D721Med (cell line): ENCODE results near the gene EPHA8.

Experiments
- DNase-seq: peaks from one replicate; pipeline ENCODE4 v3.0.0; 2011; ENCODE audit warnings: low spot score; ENCODE audit not compliant: insufficient read length
- FAIRE-seq: peaks from 2 replicates; lab custom pipeline; 2011; peaks lifted over from hg19 to GRCh38; lab: Jason Lieb, UNC
- TF ChIP-seq, protein P1 (sequence below): IDR thresholded peaks from 2 replicates; pipeline ENCODE4 v1.5.1; 2012; ENCODE audit warnings: mild to moderate bottlenecking, control low read depth; ENCODE audit not compliant: insufficient read depth; ENCODE audit errors: missing control alignments

EPHA8 gene

DNA sequence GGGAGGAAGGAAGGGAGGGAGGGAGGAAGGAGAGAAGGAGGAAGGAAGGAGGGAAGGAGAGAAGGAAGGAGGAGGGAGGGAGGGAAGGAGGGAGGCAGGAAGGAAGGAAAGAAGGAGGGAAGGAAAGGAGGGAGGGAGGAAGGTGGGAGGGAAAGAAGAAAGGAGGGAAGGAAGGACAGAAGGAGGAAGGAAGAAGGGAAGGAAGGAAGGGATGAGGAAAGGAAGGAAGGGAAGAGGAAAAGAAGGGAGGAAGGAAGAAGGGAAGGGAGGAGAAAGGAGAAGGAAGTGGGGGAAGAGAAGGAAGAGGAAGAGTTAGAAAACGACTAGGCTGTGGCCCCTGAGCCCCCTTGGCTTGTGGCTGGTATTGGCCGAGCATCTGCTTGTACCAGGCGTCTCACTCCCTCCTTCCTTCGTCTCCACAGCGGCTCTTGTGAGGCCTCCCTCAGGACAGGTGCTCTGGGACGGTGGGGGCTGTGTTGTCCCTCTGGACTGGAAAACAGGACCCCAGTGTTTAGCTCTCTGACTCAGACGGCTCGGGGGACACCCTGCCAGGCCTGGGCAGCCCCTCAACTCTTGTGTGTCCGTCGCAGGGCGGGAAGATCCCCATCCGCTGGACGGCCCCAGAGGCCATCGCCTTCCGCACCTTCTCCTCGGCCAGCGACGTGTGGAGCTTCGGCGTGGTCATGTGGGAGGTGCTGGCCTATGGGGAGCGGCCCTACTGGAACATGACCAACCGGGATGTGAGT lies 37.0 kb downstream of the EPHA8 start:
- DNase-seq (no peak), FAIRE-seq (no peak)
- TF ChIP-seq, protein P1, sequence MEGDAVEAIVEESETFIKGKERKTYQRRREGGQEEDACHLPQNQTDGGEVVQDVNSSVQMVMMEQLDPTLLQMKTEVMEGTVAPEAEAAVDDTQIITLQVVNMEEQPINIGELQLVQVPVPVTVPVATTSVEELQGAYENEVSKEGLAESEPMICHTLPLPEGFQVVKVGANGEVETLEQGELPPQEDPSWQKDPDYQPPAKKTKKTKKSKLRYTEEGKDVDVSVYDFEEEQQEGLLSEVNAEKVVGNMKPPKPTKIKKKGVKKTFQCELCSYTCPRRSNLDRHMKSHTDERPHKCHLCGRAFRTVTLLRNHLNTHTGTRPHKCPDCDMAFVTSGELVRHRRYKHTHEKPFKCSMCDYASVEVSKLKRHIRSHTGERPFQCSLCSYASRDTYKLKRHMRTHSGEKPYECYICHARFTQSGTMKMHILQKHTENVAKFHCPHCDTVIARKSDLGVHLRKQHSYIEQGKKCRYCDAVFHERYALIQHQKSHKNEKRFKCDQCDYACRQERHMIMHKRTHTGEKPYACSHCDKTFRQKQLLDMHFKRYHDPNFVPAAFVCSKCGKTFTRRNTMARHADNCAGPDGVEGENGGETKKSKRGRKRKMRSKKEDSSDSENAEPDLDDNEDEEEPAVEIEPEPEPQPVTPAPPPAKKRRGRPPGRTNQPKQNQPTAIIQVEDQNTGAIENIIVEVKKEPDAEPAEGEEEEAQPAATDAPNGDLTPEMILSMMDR, result no peak

DNA sequence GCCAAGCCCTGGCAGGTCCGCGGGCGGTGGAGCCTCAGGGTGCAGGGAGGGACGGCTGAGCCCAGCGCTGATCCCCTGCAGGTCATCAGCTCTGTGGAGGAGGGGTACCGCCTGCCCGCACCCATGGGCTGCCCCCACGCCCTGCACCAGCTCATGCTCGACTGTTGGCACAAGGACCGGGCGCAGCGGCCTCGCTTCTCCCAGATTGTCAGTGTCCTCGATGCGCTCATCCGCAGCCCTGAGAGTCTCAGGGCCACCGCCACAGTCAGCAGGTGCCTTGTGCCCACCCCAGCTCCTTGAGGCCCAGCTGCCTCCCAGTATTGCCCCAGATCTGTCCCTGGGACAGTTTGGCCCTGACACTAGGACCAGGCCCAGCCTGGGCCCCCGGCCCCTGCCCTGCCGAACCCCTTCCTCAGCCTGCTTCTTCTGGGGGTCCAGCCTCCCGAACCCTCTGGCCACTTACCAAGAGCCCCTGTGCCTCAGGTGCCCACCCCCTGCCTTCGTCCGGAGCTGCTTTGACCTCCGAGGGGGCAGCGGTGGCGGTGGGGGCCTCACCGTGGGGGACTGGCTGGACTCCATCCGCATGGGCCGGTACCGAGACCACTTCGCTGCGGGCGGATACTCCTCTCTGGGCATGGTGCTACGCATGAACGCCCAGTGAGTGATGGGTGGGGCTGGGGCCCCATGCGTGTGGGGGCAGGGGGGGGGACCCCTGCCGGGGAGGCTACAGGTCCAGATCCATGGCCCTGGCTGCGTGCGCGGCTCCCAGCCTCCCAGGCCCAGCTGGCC lies 37.7 kb downstream of the EPHA8 start:
- no peak for DNase-seq
- TF ChIP-seq, protein P1, result no peak
- no peak for FAIRE-seq

DNA sequence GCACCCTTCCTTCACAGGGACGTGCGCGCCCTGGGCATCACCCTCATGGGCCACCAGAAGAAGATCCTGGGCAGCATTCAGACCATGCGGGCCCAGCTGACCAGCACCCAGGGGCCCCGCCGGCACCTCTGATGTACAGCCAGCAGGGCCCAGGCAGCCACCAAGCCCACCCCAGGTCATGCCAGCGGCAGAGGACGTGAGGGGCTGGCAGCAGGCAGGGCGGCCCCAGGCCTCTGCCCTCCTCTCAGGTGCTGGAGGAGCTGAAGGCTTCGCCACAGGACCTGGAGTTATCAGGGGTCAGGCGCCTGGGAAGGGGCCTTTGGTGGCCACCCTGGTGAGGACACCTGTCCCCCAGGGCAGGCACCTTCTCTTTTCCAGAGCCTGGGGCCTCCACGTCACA lies 38.3 kb downstream of the EPHA8 start:
- TF ChIP-seq, protein P1, result no peak
- FAIRE-seq, result no peak
- no peak for DNase-seq

DNA sequence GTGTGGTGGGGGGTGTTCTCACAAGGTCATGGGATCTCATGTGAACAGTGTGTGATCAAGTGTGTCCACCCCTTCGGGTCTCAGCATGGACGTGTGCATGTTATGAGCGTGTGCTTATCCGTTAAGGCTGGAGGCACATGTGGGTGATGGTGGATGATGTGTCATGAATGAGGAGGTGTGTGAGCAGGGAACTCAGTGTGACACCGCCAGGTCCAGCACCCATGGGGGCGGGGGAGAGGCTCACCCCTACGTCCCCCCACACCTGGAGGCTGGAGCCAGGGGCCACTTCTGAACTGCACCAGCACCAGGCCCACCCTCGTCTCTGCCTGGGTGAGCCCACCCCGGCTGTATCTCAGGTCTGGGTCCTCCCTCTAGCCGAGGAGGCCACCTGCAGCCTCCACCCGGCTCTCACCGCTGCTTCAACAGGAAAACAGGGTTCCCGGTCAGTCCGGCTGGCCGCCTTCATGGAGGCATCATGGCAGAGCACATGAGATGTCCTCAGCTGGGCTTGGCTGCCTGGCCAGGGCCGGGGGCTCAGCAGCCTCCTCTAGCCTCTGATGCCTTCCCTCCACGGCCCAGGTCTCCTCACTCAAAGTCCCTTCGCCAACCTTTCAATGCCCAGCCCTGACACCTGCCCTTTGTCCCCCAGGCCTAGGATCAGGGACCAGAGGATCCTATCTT lies 38.9 kb downstream of the EPHA8 start:
- no peak for DNase-seq
- FAIRE-seq, result no peak
- TF ChIP-seq, protein P1, result no peak

DNA sequence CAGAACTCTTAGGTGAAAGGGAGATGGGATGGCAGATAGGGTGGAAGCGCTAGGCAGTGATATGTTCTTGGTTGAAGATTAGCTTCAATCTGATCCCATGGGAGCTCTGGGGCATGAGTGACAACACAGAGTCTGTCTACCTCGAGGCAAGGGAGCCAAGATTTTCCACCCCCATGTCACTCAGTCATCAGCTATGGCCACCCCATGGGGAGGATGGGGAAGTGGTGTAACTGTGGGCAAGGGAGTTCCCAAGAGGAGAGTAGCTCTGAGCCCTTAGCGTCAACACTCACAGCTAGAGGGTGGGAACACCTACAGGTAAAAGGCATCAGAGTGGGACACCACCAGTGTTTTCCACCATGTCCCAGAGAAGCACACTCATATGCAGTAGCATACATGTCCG lies 42.9 kb downstream of the EPHA8 start:
- DNase-seq (no peak), FAIRE-seq (no peak)
- TF ChIP-seq, protein P1, result no peak

DNA sequence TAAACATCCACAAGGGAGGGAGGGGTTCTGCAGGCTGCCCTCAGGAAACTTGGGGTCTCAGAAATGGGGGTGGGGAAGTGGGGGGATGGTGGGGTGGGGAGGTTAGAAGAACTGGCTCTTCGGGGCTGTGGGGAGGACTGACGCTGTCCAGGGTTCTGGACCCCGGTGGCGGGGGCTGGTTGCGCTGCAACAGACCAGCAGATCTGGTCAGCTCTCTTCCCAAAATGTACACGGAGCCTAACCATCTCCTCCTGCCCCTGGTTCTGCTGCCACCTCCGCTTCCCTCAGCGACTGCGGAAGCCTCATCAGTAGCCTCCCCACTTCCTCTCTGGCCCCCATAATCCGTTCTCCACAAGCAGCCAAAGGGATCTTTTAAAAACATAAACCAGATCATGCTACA lies 43.9 kb downstream of the EPHA8 start:
- TF ChIP-seq, protein P1, result no peak

DNA sequence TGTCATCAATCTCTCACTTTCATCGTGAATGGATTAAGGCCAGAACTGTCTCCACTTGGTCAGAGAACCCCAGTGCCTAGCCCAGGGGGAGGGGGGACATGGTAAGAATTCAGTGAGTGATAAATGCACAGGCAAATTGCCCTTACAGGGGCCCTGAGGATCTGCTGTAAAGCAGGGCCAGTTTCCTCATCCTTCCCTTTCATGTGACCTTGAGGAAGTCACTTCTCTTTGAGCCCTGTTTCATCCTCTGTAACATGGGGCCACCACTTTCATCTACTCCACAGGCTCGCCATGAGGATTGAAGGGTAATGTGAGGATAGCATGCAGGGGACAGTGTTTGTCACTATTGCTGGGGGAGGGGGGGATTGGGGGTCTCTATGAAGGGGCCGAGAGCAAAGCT lies 45.1 kb downstream of the EPHA8 start:
- TF ChIP-seq, protein P1, result no peak
- DNase-seq (no peak), FAIRE-seq (no peak)

More for the DNA sequence above, 43.9 kb downstream of the EPHA8 start:
- no peak for DNase-seq
- FAIRE-seq, result no peak
